ENCODE measurements around the gene CSNK1D. TPM values are rescaled to one million over a fixed set of nuclear protein-coding genes. Genes with fewer than 3 reads are reported as not detected.

The CSNK1D gene
- total and polyA plus RNA-seq, 2 donors (not counting 1 experiment from before 2014, with no cell fraction given): 196 to 241 TPM

DNA sequence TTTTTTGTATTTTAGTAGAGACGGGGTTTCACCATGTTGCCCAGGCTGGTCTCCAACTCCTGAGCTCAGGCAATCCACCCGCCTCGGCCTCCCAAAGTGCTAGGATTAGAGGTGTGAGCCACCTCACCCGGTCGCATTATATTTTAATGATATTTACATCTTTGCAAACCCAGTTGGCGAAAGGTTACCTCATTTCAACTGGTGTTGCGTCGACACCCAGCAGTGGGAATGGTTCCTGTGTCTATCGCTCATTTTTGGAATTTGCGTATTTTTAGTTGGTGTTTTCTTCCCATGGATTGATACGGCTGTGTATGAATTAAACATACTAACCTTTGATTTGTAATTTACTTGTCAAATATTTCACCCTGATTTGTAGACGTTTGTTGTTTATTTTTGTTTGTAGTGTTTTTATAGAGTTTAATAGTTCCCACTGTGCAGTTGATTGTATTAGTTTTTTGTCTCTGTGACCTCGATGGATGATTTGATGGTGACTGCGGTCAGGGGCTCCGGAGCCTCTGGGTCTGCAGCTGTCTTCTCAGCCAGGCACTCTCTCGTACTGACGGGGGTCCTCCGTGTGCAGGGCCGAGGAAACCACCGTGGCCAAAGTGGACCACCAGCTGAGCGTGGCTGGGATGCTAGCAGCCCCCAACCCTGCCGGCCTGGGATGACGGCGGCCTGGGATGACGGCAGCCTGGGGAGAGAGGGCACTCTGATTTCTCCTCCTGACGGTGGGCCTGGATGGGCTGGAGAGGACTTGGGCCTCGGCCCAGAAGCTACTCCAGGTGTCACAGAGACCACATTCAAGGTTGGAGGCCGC, 39.9 kb upstream of the CSNK1D start:
- POLR2A ChIA-PET: interaction anchor here (1.1 kb wide), 1 partner anchor 16 kb away, joined by 4 read pairs; no protein-coding TSS in a partner anchor
- Histone ChIP-seq H3K36me3 (replicated peaks in 1 of 2; ENCODE audit: control extremely low read depth in 1 of 2, control insufficient read depth in 1 of 2, extremely low read depth in 1 of 2, insufficient read depth in 2 of 2, low read length in 1 of 2) (no peaks in the 10 kb centered on the region), H3K27ac (ENCODE audit: low read length in 2 of 2) (no peak overlapping the region), H3K27me3 (replicated peaks in 1 of 4; ENCODE audit: control extremely low read depth in 1 of 4, control insufficient read depth in 3 of 4, insufficient read depth in 4 of 4, low read length in 3 of 4) (peaks cover 0 to 34% (median 10%) of the 10 kb centered on the region in 4 experiments), H3K4me1 (ENCODE audit: control insufficient read depth in 2 of 2, insufficient read depth in 2 of 2, low read length in 2 of 2) (peaks cover 18 to 25% of the 10 kb centered on the region in 2 donors), H3K9me3 (ENCODE audit: control extremely low read depth in 1 of 3, control insufficient read depth in 2 of 3, insufficient read depth in 1 of 3, low read length in 2 of 3) (peaks cover 0 to 16% (median 0%) of the 10 kb centered on the region in 3 donors), H3K79me2 (ENCODE audit: control insufficient read depth, insufficient read depth, low read length) (no peaks in the 10 kb centered on the region), H3K4me2 (replicated peaks; ENCODE audit: low read depth, low read length, poor library complexity, severe bottlenecking) (no peak overlapping the region), H4K20me1 (ENCODE audit: control insufficient read depth, insufficient read depth, low read length, poor library complexity, severe bottlenecking) (no peaks in the 10 kb centered on the region), H3K9ac (ENCODE audit: low read length) (no peak overlapping the region), H2AFZ (ENCODE audit: insufficient read depth, low read depth, low read length, poor library complexity, severe bottlenecking) (no peak overlapping the region), H3K4me3 (ENCODE audit: control extremely low read depth in 1 of 5, extremely low read depth in 1 of 5, insufficient read depth in 1 of 5, low read depth in 2 of 5, low read length in 4 of 5) (no peak overlapping the region)
- Mint-ChIP-seq H3K27ac (no peak overlapping the region), H3K9me3 (ENCODE audit: insufficient read depth) (no peaks in the 10 kb centered on the region), H3K4me3 (no peak overlapping the region), H3K4me1 (peaks cover 15% of the 10 kb centered on the region), H3K27me3 (peaks cover 25% of the 10 kb centered on the region)
- intact Hi-C loops (cut with micrococcal nuclease): no loop called here
- ATAC-seq (ENCODE audit: low read depth): no peak
- 97% methylated on average over 19 of the region's 28 CpGs for WGBS (ENCODE audit: insufficient coverage)
- no peak for DNase-seq
- CTCF ChIA-PET: interaction anchor here (0.7 to 3.0 kb wide), 3 partner anchors 8 to 13 kb away, joined by 3 to 23 read pairs (median 11); no protein-coding TSS in a partner anchor
- TF ChIP-seq EZH2 (IDR thresholded peaks at IDR 0.05; ENCODE audit: borderline replicate concordance, insufficient read depth, low read depth, low read length, poor library complexity, severe bottlenecking) (no peak), CTCF (IDR thresholded peaks at IDR 0.05) (no peak)

DNA sequence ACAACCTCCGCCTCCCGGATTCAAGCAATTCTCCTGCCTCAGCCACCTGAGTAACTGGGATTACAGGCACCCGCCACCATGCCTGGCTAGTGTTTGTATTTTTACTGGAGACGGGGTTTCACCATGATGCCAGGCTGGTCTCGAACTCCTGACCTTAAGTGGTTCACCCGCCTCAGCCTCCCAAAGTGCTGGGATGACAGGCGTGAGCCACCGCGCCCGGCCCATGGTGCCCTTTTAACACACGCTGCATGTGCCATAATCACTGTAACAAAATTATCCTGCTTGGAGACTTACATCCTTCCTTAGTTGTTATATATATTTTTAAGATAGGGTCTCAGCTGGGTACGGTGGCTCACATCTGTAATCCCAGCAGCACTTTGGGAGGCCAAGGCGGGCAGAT, 38.5 kb upstream of the CSNK1D start:
- Histone ChIP-seq H3K27me3 (replicated peaks in 1 of 4; ENCODE audit: control extremely low read depth in 1 of 4, control insufficient read depth in 3 of 4, insufficient read depth in 4 of 4, low read length in 3 of 4) (peaks cover 0 to 34% (median 10%) of the 10 kb centered on the region in 4 experiments), H3K4me1 (ENCODE audit: control insufficient read depth in 2 of 2, insufficient read depth in 2 of 2, low read length in 2 of 2) (peaks cover 18 to 25% of the 10 kb centered on the region in 2 donors), H3K4me3 (ENCODE audit: control extremely low read depth in 1 of 5, extremely low read depth in 1 of 5, insufficient read depth in 1 of 5, low read depth in 2 of 5, low read length in 4 of 5) (no peak overlapping the region), H3K9me3 (ENCODE audit: control extremely low read depth in 1 of 3, control insufficient read depth in 2 of 3, insufficient read depth in 1 of 3, low read length in 2 of 3) (peaks cover 0 to 11% (median 0%) of the 10 kb centered on the region in 3 donors), H3K4me2 (replicated peaks; ENCODE audit: low read depth, low read length, poor library complexity, severe bottlenecking) (no peak overlapping the region), H3K79me2 (ENCODE audit: control insufficient read depth, insufficient read depth, low read length) (no peaks in the 10 kb centered on the region), H3K36me3 (replicated peaks in 1 of 2; ENCODE audit: control extremely low read depth in 1 of 2, control insufficient read depth in 1 of 2, extremely low read depth in 1 of 2, insufficient read depth in 2 of 2, low read length in 1 of 2) (no peaks in the 10 kb centered on the region), H4K20me1 (ENCODE audit: control insufficient read depth, insufficient read depth, low read length, poor library complexity, severe bottlenecking) (no peaks in the 10 kb centered on the region), H3K27ac (ENCODE audit: low read length in 2 of 2) (no peak overlapping the region), H2AFZ (ENCODE audit: insufficient read depth, low read depth, low read length, poor library complexity, severe bottlenecking) (no peak overlapping the region), H3K9ac (ENCODE audit: low read length) (no peak overlapping the region)
- Mint-ChIP-seq H3K4me1 (peaks cover 15% of the 10 kb centered on the region), H3K9me3 (ENCODE audit: insufficient read depth) (no peaks in the 10 kb centered on the region), H3K4me3 (no peak overlapping the region), H3K27me3 (peaks cover 28% of the 10 kb centered on the region), H3K27ac (no peak overlapping the region)
- CTCF ChIA-PET: interaction anchor here (3.0 kb wide), 1 partner anchor 10 kb away, joined by 23 read pairs; no protein-coding TSS in a partner anchor
- POLR2A ChIA-PET: no interaction called here
- WGBS (ENCODE audit: insufficient coverage): 100% methylated on average over 7 of the region's 13 CpGs
- TF ChIP-seq CTCF (IDR thresholded peaks at IDR 0.05) (no peak), EZH2 (IDR thresholded peaks at IDR 0.05; ENCODE audit: borderline replicate concordance, insufficient read depth, low read depth, low read length, poor library complexity, severe bottlenecking) (no peak)
- DNase-seq (no peak), ATAC-seq (ENCODE audit: low read depth) (no peak)
- intact Hi-C loops (cut with micrococcal nuclease): no loop called here

Measured in B cell (primary cell).